Kidney epithelial cell (primary cell): Measurements from ENCODE around the gene PI4KA. TPM values are rescaled to one million over a fixed set of nuclear protein-coding genes. Genes with fewer than 3 reads are reported as not detected.

ENCODE experiments used
- DNase-seq: peaks from one replicate; pipeline ENCODE4 v3.0.0-alpha.2; 2010; ENCODE audit warnings: low read depth
- H3K27me3 ChIP-seq: 2 replicates; pipeline ENCODE4 v1.6.0; 2011; ENCODE audit warnings: low read length; ENCODE audit not compliant: control insufficient read depth, insufficient read depth
- H3K36me3 ChIP-seq: 2 replicates; pipeline ENCODE4 v1.5.1; 2011; ENCODE audit warnings: low read length; ENCODE audit not compliant: control insufficient read depth, insufficient read depth
- H3K4me3 ChIP-seq: 2 replicates; pipeline ENCODE4 v1.5.1; 2011; ENCODE audit warnings: low read depth, mild to moderate bottlenecking, control low read depth, low read length
- total RNA-seq: library from RNA; depleted of rRNA; stranded (reverse); fragments of >200 nt; gene quantifications from 2 replicates; pipeline ENCODE4 v1.2.3, GENCODE V29; 2015
- TF ChIP-seq, protein P1 (sequence below): IDR thresholded peaks from 2 replicates; pipeline ENCODE4 v1.5.1; 2011; ENCODE audit warnings: mild to moderate bottlenecking, moderate library complexity, low read length, control low read depth, inconsistent platforms; ENCODE audit not compliant: insufficient read depth, poor library complexity, severe bottlenecking

The PI4KA gene
- total RNA-seq, 1 donor from 2014 or later = 50.6 TPM

GRCh38 chr22:20747223-20747622 lies 111.4 kb downstream of the PI4KA start:
- H3K4me3 ChIP-seq = no peak overlapping the region
- H3K36me3 ChIP-seq = peaks cover 1% of the 10 kb centered on the region
- no peaks in the 10 kb centered on the region for H3K27me3 ChIP-seq
- TF ChIP-seq, protein P1, sequence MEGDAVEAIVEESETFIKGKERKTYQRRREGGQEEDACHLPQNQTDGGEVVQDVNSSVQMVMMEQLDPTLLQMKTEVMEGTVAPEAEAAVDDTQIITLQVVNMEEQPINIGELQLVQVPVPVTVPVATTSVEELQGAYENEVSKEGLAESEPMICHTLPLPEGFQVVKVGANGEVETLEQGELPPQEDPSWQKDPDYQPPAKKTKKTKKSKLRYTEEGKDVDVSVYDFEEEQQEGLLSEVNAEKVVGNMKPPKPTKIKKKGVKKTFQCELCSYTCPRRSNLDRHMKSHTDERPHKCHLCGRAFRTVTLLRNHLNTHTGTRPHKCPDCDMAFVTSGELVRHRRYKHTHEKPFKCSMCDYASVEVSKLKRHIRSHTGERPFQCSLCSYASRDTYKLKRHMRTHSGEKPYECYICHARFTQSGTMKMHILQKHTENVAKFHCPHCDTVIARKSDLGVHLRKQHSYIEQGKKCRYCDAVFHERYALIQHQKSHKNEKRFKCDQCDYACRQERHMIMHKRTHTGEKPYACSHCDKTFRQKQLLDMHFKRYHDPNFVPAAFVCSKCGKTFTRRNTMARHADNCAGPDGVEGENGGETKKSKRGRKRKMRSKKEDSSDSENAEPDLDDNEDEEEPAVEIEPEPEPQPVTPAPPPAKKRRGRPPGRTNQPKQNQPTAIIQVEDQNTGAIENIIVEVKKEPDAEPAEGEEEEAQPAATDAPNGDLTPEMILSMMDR = no peak
- DNase-seq = no peak

GRCh38 chr22:20746431-20747189 lies 112.0 kb downstream of the PI4KA start:
- Histone ChIP-seq H3K36me3 (peaks cover 1% of the 10 kb centered on the region), H3K27me3 (no peaks in the 10 kb centered on the region), H3K4me3 (no peak overlapping the region)
- DNase-seq = no peak
- TF ChIP-seq, protein P1 = no peak

GRCh38 chr22:20745119-20745518 lies 113.5 kb downstream of the PI4KA start:
- Histone ChIP-seq H3K4me3 (no peak overlapping the region), H3K36me3 (peaks cover 1% of the 10 kb centered on the region), H3K27me3 (no peaks in the 10 kb centered on the region)
- TF ChIP-seq, protein P1 = no peak
- DNase-seq = no peak

DNA sequence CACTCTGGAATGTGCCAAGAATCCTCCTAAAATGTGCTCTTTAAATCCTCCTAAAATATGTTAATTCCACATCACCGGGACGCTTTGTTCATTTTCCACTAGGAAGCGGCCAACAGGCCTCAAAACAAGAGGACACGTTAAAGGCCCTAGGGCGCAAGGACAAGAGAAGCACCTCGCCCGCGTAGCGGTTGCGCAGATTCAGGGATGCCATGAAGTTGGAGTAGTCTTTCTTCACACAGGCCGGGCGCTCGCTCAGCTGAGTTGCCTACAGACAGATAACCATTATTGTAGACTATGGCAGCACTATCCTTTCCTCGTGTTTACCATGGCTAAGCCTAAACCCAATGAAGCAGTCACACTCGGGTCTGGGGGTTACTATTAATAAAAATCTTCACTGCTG lies 114.2 kb downstream of the PI4KA start:
- DNase-seq = no peak
- no peak overlapping the region for H3K4me3 ChIP-seq
- peaks cover 1% of the 10 kb centered on the region for H3K36me3 ChIP-seq
- TF ChIP-seq, protein P1 = no peak
- no peaks in the 10 kb centered on the region for H3K27me3 ChIP-seq

- Histone ChIP-seq H3K36me3 (peaks cover 1% of the 10 kb centered on the region), H3K4me3 (no peak overlapping the region), H3K27me3 (no peaks in the 10 kb centered on the region)
- no peak for DNase-seq
- TF ChIP-seq, protein P1 = no peak
Observed at GRCh38 chr22:20742764-20743163, 115.8 kb downstream of the PI4KA start.
